HG03354 (cell line): ENCODE data around the gene TBC1D5.
"Not testable (repeated sequence)": the region's sequence is repeated elsewhere in the genome, so short reads cannot be mapped to it uniquely, and the experiment has no call there.

ENCODE experiments used
- ATAC-seq: cut with Tn5 transposase; IDR thresholded peaks from one replicate; pipeline ENCODE4 v1.9.1; 2021; ENCODE audit warnings: mild to moderate bottlenecking; ENCODE audit not compliant: unreplicated experiment, poor library complexity, severe bottlenecking

Gene TBC1D5

DNA sequence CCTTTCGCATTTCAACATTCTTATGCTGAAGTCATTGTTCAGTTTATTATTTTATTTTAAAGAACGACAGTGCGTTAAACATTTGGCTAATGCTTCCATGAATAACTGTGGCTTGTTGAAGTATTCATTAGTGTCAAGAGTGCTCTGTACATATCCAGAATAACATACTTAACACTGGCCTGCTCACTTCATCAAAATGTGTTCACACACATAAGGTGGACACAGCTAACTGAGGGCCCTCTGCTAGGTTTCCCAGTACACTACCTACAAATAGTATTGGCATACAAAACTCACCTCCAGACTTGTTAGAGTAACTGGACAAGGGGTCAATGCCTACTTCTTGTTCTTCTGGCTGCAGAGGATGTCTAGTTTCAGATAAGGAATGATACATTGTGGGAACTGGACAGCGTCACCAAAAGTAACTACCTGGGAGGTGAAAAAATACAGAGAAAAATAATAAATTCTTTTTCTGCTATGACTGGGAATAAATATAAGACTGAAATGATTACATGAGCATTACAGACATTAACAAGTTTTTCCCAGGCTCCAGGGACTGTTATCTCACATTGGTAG, 234.2 kb downstream of the TBC1D5 start:
- ATAC-seq: no peak

DNA sequence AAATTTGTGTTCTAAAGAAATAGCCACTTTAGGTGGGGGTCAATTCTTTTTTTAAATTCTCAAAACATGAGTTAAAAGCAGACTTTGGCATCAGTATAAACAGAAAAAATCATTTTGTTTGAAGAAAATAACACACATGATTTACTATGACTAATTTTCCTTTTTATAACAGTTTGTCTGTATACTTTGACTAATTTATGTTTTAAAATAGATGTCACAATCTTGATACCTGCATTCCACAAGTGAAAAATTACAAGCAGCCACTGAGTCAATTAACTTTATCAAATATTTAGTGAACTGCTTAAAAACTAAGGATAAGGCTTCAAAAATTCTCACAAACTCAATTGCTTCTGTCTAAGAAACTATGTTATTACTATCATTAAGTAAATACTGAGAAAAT, 235.0 kb downstream of the TBC1D5 start:
- ATAC-seq: no peak

DNA sequence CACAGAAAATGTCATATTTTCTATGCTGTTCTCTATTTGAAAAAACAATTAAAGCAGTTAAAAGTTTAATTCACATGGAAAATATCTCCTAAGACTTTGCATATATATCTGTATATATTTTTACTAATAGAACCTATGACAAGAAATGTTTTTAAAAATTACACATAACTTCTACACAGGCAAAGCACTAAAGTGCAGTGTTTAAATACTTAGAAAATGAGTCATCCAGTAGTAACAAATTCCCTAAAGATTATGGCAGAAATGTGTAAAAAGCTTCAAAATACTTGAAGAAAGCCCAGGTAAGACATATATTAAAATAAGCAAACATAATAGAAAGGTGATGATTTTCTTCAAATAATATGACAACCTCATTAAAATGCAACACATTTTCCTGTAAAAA, 236.6 kb downstream of the TBC1D5 start:
- no peak for ATAC-seq

DNA sequence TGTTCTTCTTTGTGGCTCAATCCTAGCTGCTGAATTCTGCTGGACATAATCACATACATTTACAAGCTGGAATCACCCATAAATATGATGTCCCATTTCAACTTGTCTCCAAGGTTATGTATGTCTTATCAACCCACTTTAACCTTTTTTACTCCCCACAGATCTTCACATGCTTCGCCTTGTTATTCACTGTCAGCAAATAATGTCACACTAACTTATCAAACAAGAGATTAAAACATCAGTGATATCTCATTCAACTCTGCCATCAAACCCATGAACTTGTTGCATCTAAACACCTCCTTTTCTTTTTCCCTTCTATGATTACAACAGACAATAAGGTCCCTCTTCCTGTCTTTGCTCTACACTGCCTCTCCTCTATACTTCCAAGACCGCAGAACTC, 240.7 kb downstream of the TBC1D5 start:
- ATAC-seq: no peak

DNA sequence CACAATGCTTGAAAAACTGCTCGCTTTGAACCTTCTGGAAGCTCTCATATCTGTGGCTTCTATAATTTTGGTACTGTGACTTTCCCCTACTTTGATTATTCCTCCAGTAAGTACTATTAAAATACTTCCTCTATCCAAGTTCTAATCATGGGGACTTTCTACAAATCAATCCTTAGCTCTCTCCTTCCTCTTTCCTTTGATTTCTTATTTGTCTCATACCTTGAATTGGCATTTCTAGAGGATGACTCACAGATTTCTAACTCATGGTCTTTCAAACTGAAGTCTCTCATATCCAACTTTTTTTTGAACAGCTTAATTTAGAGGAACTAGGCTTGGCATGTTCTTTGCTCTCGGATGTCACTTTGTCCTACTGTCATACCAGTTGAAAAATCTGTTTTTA, 241.8 kb downstream of the TBC1D5 start:
- ATAC-seq: no peak

DNA sequence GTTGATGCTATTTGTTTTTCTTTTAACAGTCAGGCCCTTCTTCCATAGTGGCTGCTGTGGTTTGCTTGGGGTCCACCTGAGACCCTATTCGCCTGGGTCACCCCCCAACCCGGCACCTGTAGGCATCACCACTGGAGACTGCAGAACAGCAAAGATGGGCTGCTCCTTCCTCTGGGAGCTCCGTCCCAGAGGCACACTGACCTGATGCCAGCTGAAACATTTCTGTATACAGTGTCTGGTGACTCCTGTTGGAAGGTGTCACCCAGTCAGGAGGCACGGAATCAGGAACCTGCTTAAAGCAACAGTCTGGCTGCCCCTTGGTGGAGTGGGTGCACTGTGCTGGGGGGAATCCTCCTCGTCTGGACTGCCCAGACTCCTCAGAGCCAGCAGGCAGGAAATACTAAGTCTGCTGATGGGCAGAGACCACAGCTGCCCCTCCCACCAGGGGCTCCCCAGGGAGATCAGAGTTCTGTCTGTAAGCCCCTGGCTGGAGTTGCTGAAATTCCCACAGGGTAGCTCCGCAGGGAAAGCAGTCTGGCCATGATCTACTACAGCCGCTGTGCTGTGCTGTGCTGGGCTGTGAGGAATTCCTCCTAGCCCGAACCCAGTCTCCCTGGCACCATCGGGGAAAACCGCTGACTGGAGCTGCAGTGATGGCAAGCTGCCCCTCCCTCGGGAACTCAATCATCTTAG, 248.2 kb downstream of the TBC1D5 start:
- no peak for ATAC-seq

DNA sequence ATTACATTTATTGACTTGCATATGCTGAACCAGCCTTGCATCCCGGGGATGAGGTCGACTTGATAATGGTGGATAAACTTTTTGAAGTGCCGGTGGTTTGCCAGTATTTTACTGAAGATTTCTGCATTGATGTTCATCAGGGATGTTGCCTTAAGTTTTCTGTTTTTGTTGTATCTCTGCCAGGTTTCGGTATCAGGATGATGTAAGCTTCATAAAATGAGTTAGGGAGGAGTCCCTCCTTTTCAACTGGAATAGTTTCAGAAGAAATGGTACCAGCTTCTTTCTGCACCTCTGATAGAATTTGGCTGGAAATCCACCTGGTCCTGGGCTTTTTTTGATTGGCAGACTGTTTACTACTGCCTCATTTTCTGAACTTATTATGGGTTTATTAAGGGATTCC, 250.8 kb downstream of the TBC1D5 start:
- ATAC-seq: no peak

DNA sequence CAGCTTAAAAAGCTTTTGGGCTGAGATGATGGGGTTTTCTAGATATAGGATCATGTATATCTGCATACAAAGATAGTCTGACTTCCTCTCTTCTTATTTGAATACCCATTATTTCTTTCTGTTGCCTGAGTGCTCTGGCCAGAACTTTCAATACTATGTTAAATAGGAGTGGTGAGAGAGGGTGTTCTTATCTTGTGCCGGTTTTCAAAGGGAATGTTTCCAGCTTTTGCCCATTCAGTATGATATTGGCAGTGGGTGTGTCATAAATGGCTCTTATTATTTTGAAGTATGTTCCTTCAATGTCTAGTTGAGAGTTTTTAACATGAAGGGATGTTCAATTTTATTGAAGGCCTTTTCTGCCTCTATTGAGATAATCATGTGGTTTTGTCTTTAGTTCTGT, 251.2 kb downstream of the TBC1D5 start:
- ATAC-seq: not testable (repeated sequence)

DNA sequence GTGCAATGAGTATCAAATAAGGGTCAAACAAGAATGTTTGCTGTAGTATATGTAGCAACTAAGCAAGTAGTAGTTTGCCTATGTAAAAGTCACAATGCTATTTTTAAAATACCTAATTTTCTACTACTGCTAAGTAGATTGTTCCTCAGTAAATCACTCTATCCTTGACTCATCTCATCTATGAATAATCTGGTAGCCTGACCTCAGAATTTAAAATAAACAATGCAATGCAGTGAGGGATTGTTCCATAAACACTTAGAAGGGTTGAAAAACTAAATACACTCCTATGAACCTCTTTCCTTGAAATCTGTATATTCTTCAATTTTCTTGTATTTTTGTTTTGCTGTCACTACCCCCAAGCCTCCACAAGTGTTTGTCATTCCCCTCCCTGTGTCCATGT, 253.3 kb downstream of the TBC1D5 start:
- no peak for ATAC-seq

DNA sequence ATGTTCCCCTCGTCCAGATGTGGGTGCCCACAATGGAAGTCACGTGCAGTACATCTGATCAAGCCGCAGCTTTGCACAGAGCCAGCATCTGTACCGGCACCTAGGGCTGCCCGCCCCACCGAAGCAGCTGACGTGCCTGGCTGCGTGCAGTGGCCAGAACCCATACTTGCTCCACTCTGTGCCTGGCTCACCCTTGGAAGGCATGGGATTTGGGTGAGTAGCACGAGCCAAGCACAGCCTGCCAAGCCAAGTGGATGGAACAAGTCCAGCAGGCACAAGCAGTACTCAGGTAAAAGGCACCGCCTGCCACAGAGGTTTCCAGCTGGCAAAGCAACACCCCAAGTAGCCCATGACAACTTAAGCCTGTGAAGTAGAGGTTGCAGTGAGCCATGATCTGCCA, 261.3 kb downstream of the TBC1D5 start:
- ATAC-seq: no peak

DNA sequence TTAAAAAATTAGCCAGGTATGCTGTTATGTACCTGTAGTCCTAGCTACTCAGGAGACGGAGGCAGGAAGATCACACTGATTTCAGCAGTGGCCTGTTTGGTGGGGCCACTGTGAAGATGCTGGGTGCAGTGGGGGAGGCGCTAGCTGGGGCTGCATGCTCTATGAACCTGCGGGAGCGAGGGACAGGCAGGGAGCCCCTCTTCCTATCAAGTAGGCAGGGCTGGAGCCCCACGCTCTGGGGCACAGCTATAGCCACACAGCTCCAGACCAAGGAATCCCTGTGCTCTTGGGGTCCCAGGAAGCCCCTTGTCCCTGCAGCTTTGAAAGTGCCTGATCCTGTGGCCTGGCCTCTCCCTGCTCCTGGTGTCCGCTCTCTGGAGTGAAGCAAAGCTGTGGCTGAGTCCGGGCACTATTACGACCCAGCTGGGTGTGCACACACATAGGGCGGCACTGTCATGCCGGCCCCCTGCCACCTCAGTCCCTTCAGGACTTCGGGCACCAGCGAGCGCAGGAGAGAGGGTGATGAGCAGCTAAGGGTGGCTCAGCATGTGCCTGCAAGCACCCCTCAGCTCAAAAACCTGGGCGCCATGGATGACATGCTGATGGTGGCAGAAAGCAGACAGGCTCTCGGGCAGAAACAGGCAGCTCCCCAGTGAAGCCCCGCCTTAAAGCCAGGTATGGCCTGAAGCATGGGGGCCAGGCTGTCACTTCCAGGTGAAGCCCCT, 262.6 kb downstream of the TBC1D5 start:
- no peak for ATAC-seq

DNA sequence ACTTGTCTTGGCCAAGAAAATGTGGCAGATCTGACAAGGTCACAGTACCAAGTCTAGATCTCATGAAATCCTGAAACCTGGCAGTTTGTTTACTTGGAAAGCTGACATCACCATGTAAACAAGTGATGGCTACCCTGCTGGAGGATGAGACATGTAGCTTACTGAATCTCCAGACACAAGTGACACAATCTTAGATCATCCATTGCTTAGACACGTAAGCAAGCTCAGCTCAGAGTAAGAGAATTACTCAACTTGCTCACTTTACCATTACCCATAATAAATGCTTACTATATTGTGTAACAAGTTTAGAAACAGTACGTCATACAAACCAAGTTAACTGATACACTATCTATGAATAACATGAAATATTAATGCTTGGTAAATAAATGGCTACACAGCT, 263.8 kb downstream of the TBC1D5 start:
- no peak for ATAC-seq

DNA sequence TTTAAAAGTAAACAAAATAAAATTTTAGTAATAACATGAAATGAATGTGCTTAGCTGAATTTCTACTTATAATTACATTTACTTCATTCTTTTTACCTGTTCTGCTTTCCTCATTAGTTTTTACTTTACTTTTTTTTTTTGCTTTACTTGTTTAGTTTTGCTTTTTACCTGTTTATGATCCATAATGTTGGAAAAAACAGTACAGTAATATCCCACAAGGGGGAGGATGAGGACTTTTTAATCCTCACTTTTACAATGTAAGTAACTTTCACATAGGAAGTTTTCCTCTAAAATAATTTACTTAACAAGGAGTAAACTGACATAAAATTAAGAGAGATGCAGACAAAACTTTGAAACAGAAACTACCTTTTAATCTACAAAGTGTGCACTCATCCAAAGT, 268.7 kb downstream of the TBC1D5 start:
- no peak for ATAC-seq

DNA sequence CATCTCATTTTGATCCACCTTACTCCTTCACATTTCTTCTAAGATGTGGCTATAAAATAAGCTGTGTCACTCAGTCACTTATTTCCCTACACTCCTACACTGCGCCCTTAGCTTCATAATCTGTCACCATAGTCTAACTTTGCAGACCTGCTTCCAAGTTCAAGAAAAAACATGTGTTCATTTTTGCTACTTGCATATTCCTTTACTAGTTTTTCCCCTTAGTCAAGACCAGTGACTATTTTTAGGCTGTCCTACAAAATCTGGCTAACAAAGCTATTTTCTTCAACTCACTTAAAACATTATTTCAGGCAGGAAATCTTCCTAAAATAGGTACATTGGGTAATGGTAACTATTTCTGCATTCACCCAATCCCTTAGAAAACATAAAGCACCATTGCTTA, 272.5 kb downstream of the TBC1D5 start:
- no peak for ATAC-seq

DNA sequence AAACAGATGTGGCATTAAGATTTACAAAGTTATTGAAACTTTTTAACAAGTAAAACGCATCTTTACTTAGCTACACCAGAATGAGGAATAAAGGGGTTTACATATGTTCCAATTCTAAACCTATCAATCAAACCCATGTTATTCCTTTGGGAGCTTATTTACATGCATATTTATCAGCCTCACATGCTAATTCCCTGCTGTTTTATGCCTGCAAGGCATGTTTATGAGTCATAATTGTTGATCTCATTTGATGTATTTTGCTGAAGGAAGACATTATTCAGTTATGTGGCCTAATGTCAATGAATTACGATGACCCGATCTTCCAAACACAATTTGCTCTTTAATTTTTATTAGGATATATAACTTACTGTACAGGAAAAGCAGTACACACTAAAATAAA, 272.9 kb downstream of the TBC1D5 start:
- no peak for ATAC-seq

DNA sequence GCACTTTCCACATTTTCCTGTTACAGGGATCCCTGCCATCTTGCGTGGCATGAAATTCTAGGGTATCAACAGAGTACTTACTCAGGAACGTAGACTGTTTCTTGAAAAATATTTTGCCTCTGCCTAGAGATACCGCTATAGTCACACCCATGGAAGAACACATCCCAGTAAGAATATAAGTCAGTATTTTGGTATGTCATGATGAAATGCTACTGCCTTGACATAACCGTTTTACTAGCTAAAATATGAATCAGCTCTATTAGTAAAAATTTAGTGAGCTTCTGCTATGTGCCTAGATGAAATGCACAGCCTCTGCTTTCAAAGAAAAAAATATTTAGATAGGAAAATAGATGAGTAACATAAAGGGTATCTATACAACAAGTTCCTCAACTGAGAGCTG, 276.4 kb downstream of the TBC1D5 start:
- no peak for ATAC-seq

DNA sequence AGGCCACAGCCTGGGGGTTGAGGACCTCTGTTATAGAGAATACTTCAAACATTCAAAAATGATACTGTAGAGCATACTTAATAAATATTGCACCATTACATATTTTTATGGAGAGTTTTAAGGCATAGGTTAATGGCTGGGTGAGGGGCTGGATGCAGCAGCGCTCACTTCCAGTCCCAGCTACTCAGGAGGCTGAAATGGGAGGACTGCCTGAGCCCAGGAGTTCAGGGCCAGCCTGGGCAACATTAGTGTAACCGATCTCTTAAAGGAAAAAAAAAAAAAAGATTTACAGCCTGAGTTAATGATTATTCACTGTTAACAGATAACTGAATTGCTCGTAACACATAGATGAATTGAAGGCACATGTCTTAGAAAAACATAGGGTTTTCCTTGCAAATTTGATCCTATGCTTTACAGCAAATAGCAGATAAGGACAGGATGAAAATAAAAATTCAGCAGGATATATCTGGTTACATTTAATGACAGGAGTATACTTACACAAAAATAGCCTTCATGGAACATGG, 282.9 kb downstream of the TBC1D5 start:
- ATAC-seq: no peak

DNA sequence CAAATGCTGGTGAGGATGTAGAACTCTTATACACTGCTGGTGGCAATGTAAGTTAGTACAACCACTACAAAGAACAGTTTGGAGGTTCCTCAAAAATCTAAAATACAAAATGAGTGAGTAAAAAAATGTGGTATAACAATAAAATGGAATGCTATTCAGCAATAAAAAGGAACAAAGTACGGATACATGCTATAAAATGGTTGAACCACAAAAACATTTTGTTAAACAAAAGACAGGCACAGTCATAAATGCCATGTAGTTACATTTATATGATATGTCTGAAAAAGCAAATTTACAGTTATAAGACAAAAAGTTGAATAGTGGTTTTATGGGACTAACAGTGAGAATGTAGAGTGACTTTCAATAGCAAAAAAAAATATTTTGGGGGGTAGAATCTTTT, 285.8 kb downstream of the TBC1D5 start:
- ATAC-seq: no peak

DNA sequence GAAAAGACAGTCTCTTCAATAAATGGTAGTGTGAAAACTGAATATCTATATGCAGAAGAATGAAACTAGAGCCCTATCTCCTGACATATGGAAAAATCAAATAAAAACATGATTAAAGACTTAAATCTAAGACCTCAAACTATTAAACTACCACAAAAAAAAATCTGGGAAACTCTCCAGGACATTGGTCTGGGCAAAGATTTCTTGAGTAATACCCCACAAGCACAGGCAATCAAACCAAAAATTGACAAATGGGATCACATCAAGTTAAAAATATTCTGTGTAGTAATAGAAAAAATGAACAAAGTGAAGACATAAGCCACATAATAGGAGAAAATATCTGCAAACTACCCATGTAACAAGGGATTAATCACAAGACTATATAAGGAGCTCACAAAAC, 286.4 kb downstream of the TBC1D5 start:
- no peak for ATAC-seq

DNA sequence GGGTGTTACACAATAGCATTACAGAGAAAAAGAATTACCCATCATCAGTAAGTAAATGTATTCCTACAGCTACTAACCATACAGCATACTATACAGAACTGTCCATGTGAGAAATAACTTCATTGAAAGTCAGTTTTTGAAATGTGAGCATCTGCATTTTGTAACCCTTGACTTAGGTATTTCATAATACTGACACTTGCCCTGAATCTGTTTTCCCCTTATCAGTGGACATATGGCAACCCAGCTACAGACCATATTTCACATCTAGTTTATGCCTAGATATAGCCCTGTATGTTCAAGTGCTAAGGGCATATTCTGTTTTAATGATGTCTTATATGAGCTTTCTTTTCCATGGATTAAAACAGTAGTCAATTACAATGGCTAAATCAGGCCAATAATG, 297.6 kb downstream of the TBC1D5 start:
- no peak for ATAC-seq

DNA sequence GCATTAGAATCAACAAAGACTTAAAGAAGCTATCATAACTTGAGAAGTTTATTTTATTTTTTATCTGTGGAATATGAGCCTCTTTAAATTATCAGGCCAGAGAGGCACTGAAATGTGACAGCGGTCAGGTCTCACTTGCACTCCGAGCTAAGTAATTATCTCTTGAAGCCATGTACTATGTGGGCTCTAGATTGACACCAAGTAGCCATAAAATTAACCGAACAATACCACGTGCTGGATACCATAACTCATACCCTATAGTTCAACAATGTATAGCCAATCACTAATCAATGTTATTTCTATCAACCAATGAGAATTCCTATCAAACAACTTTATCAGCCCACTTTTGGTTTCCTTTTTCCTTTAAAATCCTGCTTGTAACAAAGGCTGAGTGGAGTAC, 299.3 kb downstream of the TBC1D5 start:
- ATAC-seq: no peak
